ENCODE data around the gene DLG4.
"Not testable (repeated sequence)": the region's sequence is repeated elsewhere in the genome, so short reads cannot be mapped to it uniquely, and the experiment has no call there.

The DLG4 gene

GRCh38 chr17:7168841-7169564 is 50.6 kb downstream of the DLG4 start:
- in situ Hi-C loops (cut with MboI; ENCODE audit: low sequenced_read_pairs) = not testable (repeated sequence)

GRCh38 chr17:7167832-7168231 is 51.8 kb downstream of the DLG4 start:
- in situ Hi-C loops (cut with MboI; ENCODE audit: low sequenced_read_pairs) = no loop called here

GRCh38 chr17:7166873-7167272 is 52.8 kb downstream of the DLG4 start:
- in situ Hi-C loops (cut with MboI; ENCODE audit: low sequenced_read_pairs) = no loop called here

GRCh38 chr17:7159571-7159970 is 60.1 kb downstream of the DLG4 start:
- in situ Hi-C loops (cut with MboI; ENCODE audit: low sequenced_read_pairs) = not testable (repeated sequence)

- in situ Hi-C loops (cut with MboI; ENCODE audit: low sequenced_read_pairs) = not testable (repeated sequence)
Observed at GRCh38 chr17:7158424-7158823, 61.2 kb downstream of the DLG4 start.

- in situ Hi-C loops (cut with MboI; ENCODE audit: low sequenced_read_pairs) = no loop called here
Observed at GRCh38 chr17:7156342-7156940, 63.2 kb downstream of the DLG4 start.

GRCh38 chr17:7147772-7148171 is 71.9 kb downstream of the DLG4 start:
- in situ Hi-C loops (cut with MboI; ENCODE audit: low sequenced_read_pairs) = no loop called here

GRCh38 chr17:7146115-7146514 is 73.5 kb downstream of the DLG4 start:
- in situ Hi-C loops (cut with MboI; ENCODE audit: low sequenced_read_pairs) = no loop called here

- in situ Hi-C loops (cut with MboI; ENCODE audit: low sequenced_read_pairs) = no loop called here
Observed at GRCh38 chr17:7144213-7144612, 75.4 kb downstream of the DLG4 start.

GRCh38 chr17:7141824-7142223 is 77.8 kb downstream of the DLG4 start:
- in situ Hi-C loops (cut with MboI; ENCODE audit: low sequenced_read_pairs) = no loop called here

GRCh38 chr17:7139400-7139799 is 80.2 kb downstream of the DLG4 start:
- in situ Hi-C loops (cut with MboI; ENCODE audit: low sequenced_read_pairs) = loop anchor here (10.0 kb wide), 1 partner anchor 95 kb away; the partner anchor contains the start of gene SLC16A11

- in situ Hi-C loops (cut with MboI; ENCODE audit: low sequenced_read_pairs) = loop anchor here (10.0 kb wide), 1 partner anchor 94 kb away; the partner anchor contains the start of gene SLC16A11
Observed at GRCh38 chr17:7138800-7139381, 80.7 kb downstream of the DLG4 start.

GRCh38 chr17:7137171-7137943 is 82.3 kb downstream of the DLG4 start:
- in situ Hi-C loops (cut with MboI; ENCODE audit: low sequenced_read_pairs) = loop anchor here (10.0 kb wide), 1 partner anchor 93 kb away; the partner anchor contains the start of gene SLC16A11
